Ishikawa (cell line): ENCODE measurements around the gene IGSF23.
A peak's percentile ranks its signal among the peaks of the same experiment; 100 is the strongest.

Source experiments
- CREB1 ChIP-seq: IDR thresholded peaks from 2 replicates; pipeline ENCODE4 v1.6.1; 2012; ENCODE audit warnings: low read depth
- EGR1 ChIP-seq: IDR thresholded peaks from 2 replicates; pipeline ENCODE4 v1.6.1; 2012
- EP300 ChIP-seq: IDR thresholded peaks from 2 replicates; pipeline ENCODE4 v1.6.1; 2012; ENCODE audit warnings: borderline replicate concordance
- FOXM1 ChIP-seq: IDR thresholded peaks from 2 replicates; pipeline ENCODE4 v1.6.1; 2012; ENCODE audit warnings: low read depth, borderline replicate concordance
- NFIC ChIP-seq: IDR thresholded peaks from 2 replicates; pipeline ENCODE4 v1.6.1; 2012
- RAD21 ChIP-seq: IDR thresholded peaks from 2 replicates; pipeline ENCODE4 v1.6.1; 2012; ENCODE audit warnings: low read depth
- REST ChIP-seq: IDR thresholded peaks from 2 replicates; pipeline ENCODE4 v1.6.1; 2012; ENCODE audit warnings: low read depth, mild to moderate bottlenecking
- TAF1 ChIP-seq: IDR thresholded peaks from 2 replicates; pipeline ENCODE4 v1.6.1; 2012; ENCODE audit warnings: low read depth, mild to moderate bottlenecking
- TCF12 ChIP-seq: IDR thresholded peaks from 2 replicates; pipeline ENCODE4 v1.6.1; 2012; ENCODE audit warnings: low read depth
- TEAD4 ChIP-seq: IDR thresholded peaks from 2 replicates; pipeline ENCODE4 v1.6.1; 2012
- YY1 ChIP-seq: IDR thresholded peaks from 2 replicates; pipeline ENCODE4 v1.6.1; 2012; ENCODE audit warnings: low read depth
- ZBTB7A ChIP-seq: IDR thresholded peaks from 2 replicates; pipeline ENCODE4 v1.6.1; 2012; ENCODE audit warnings: low read depth
- TF ChIP-seq, protein P1 (sequence below): IDR thresholded peaks from 2 replicates; pipeline ENCODE4 v1.6.1; 2012
- TF ChIP-seq, protein P2 (sequence below): IDR thresholded peaks from 2 replicates; pipeline ENCODE4 v1.6.1; 2012

Gene IGSF23

DNA sequence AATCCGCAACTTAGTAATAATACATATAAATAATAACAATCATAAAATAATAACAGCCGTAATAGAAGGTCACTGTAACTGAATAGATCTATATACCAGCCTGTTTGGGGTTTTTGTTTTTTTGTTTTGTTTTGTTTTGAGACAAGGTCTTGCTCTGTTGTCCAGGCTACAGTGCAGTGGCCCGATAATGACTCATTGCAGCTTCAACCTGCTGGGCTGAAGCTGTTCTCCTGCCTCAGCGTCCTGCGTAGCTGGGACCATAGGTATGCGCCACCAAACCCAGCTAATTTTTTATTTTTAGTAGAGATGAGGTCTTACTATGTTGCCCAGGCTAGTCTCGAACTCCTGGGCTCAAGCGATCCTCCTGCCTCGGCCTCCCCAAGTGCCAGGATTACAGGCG lies 950 bp downstream of the IGSF23 start:
- TF ChIP-seq TCF12 (no peak), EP300 (no peak), REST (no peak), NFIC (no peak), ZBTB7A (no peak)
- TF ChIP-seq, protein P1, sequence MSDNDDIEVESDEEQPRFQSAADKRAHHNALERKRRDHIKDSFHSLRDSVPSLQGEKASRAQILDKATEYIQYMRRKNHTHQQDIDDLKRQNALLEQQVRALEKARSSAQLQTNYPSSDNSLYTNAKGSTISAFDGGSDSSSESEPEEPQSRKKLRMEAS = no peak
- TF ChIP-seq, protein P2, sequence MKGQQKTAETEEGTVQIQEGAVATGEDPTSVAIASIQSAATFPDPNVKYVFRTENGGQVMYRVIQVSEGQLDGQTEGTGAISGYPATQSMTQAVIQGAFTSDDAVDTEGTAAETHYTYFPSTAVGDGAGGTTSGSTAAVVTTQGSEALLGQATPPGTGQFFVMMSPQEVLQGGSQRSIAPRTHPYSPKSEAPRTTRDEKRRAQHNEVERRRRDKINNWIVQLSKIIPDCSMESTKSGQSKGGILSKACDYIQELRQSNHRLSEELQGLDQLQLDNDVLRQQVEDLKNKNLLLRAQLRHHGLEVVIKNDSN = no peak

GRCh38 chr19:44615863-44616247 lies 2.5 kb downstream of the IGSF23 start:
- TF ChIP-seq REST (no peak), TAF1 (no peak), TCF12 (no peak), YY1 (no peak), TEAD4 (no peak), CREB1 (no peak), EGR1 (no peak), ZBTB7A (no peak), NFIC (no peak)
- TF ChIP-seq, protein P1 = no peak
- TF ChIP-seq, protein P2 = no peak

DNA sequence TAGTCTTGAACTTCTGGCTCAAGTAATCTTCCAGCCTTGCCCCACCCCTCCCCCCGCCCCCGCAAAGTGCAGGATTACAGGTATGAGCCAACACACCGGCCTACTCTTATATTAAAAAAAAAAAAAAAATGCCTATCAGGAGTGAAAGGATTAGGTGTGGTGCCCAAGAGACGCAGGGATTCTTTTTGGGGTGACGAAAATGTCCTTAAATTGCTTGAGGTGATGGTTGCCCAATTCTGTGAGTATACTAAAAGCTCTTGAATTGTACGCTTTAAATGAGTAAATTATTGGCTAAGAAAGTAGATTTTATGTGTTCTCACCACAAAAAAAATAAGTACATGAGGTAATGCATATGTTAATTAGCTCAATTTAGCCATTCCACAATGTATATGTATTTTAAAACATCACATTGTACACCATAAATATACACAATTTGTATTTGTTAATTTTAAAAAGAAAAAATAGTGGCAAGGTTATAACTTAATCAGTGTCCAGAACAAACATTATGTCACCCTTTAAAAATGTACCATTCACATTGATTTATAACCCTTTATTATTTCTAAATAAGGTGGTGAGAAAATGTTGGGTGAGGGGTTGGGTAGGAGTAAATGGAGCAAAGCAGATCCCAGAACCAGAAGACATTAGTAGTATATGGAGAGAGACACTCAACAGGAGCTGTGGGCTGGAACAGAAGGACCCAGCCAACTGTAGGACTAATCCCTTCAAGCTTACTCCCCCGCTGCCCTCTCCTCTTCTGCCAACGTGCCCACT lies 3.9 kb downstream of the IGSF23 start:
- TF ChIP-seq FOXM1 = no peak

DNA sequence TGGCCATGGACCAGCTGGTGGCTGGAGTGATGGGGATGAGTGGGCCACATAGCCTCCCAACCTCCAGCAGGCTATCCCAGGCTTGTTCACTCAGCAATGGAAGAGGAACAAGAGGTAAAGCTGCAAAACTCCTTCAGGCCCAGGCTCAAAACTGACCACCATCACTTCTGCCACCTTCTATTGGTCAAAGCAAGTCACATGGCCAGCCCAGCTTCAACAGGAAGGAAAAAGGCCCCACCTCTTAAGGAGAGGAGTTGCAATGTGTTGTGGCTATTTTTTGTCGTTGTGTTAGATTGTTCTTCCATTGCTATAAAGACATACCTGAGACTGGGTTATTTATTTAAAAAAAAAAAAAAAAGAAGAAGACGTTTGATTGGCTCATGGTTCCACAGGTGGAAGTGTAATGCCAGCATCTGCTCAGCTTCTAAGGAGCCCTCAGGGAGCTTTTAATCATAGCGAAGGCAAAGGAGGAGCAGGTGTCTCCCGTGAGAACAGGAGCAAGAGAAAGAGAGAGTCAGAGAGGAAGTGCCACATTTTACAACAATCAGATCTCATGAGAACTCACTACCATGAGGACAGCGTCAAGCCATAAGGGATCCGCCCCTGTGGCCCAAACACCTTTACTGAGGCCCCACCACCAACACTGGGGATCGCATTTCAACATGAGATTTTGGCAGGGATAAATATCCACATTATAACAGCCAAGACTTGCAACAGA lies 5.4 kb downstream of the IGSF23 start:
- no peak for TF ChIP-seq ZBTB7A
- TF ChIP-seq, protein P2 = peak; percentile 57; the same call in 1 of the 2 replicates
- no peak for TF ChIP-seq TEAD4
- TF ChIP-seq RAD21 = no peak
- no peak for TF ChIP-seq FOXM1

- TF ChIP-seq FOXM1 (no peak), EP300 (no peak), CREB1 (no peak), REST (no peak)
Observed at GRCh38 chr19:44620667-44621066, 7.3 kb downstream of the IGSF23 start.
